HT-29 (cell line): ENCODE results near the gene GPR156. TPM values are rescaled to one million over a fixed set of nuclear protein-coding genes. Genes with fewer than 3 reads are reported as not detected.
"Not testable (repeated sequence)": the region's sequence is repeated elsewhere in the genome, so short reads cannot be mapped to it uniquely, and the experiment has no call there.

Experiments used
- DNase-seq: peaks from one replicate; pipeline ENCODE4 v3.0.0-alpha.2; 2015; ENCODE audit warnings: low spot score
- total RNA-seq: library from RNA; depleted of rRNA; stranded (reverse); fragments of >200 nt; shearing (Covaris generic); gene quantifications from 2 replicates; pipeline ENCODE4 v1.2.3, GENCODE V29; 2014; rRNA removed

The GPR156 gene
- total RNA-seq, result 0.05 and 0.25 TPM in 2 replicates

DNA sequence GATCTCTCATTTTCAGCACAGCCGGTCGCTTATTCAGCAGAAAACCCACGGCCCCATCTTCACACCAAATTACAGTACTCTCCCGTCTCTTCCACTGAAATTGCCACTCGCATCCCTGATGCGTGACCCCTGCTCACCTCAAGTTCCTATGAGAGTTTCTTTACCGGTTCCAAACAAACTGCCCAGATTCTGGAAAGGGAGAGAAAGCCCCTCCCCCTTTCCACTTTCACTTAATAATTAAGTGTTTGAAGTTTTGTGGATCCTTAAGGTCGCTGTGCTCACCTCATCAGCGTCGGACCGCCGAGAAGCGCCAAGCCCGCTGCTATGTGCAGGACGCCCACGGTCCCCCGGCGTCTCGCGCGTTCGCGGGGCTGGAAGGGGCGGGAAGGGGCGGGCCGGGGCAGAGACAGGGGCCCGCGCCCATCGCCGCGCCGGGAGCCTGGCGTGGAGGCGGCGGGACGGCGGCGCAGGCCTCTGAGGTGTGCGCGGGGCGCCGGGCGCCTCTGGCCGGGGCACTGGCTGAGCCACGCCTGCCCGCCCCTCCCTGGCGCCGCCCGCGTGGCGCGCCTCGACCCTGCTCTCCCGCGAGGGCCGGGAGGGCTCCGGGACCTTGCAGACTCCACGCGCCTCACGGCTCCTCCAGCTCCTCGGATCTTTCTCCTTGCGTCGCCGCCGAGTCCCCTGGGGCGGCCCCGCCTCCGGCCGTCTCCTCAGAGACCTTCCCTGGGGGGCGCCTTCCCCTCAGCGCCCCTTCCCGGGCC, at the start of gene GPR156:
TSS of gene GPR156 (minus strand) at position 476 of the 761 bp plus-strand sequence. CDS start 41,124 bp downstream, outside the sequence.
- DNase-seq, result no peak

DNA sequence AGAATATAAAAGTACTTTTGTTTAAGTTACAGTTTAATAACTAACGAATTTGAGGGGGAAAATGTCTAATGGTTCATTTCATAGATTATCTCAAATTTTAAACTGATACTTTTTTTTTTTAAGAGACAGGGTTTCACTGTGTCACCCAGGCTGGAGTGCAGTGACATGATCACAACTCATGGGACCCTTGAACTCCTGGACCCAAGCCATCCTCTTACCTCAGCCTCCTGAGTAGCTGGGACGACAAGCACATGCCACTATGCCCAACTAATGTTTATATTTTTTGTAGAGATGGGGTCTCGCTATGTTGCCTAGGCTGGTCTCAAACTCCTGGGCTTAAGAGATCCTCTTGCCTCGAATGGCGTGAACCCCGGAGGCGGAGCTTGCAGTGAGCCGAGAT, 47.6 kb upstream of the GPR156 start:
- no peak for DNase-seq

DNA sequence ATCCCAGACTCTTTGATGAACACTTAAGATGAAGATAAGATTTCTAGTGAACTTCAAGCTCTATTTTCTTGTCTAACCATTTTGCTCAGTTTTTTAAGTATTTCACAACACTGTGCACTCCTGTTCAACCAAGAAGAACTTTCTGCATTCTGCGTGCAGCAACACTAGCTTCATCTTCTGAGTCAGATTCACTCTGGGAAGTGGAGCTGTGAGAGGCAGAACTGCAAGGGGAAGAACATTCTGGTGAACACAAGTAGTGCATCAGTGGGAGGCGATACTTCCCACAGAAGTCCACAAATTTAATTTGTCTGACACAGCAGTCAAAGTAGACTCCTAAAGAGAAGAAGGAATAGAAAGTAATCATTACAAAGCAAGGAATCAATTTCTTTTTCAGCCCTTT, 46.1 kb upstream of the GPR156 start:
- DNase-seq, result no peak

DNA sequence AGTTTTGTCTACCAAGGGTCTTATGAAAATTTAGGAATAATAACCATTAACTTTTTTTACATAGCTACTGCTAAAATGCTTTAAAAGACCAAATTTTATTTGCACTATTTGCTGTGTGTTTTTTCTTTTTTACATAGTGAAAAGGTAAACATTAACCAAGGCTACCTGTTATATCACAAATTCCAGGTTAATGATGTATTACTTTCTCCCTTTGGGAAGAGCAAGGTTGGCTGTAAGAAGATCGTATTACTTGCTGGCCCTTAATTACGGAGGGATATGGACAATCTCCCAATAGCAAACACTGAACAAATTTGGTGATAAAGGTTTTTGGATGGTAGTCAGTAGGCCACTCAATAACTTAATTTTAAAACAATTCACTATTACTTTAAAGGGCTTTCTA, 41.8 kb upstream of the GPR156 start:
- DNase-seq, result no peak

GRCh38 chr3:120324190-120324589, 39.2 kb upstream of the GPR156 start:
- no peak for DNase-seq

DNA sequence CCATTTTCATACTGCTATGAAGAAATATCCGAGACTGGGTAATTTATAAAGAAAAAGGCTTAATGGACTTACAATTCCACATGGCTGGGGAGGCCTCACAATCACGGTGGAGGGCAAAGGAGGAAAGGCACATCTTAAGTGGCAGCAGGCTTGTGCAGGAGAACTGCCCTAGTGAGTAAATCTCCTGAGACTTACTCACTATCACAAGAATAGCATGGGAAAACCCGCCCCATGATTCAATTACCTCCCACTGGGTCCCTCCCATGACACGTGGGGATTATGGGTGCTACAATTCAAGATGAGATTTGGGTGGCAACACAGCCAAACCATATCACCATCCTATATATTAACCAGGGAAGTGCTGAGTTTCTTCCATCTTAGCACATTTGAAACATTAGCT, 38.7 kb upstream of the GPR156 start:
- DNase-seq, result not testable (repeated sequence)

DNA sequence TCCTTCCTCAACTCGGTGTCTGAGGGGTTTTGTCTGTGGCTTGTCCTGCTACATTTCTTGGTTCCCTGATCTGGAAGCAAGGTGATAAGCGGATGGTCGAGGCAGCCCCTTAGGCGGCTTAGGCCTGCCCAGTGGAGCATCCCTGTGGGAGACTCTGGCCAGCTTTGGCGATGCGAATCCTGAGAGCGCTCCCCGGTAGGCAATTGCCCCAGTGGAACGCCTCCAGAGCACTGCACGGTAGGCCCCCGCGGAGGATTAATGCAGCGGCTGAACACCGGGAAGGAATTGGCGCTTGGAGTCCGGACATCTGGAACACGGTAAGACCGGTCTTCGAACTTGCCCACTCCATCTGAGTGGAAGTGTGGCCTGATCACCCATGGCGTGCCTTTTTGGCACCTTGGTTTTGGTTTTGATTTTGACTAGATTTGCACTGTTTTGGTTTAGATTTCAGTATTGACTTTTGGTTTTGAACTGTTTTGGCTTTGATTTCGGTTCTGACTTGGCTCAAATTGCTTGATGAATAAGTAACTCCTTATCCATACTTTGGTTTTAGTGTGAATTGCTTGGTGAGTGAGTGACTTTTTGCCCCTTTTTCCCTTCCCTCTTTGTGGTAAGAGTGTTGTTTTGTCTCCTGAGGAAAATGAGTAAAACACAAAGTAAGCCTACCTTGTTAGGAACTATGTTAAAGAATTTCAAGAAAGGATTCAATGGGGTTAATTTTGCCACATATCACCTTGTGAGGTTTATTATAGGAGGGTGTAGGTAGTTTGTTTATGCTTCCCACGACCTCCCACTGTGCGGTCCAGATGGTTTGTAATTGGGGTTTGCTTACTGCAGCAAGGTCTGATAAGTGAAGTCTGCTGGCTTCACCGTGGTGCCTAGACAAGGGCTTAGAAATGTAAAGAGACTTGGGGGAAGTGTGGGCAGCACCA, 27.1 kb upstream of the GPR156 start:
- no peak for DNase-seq

DNA sequence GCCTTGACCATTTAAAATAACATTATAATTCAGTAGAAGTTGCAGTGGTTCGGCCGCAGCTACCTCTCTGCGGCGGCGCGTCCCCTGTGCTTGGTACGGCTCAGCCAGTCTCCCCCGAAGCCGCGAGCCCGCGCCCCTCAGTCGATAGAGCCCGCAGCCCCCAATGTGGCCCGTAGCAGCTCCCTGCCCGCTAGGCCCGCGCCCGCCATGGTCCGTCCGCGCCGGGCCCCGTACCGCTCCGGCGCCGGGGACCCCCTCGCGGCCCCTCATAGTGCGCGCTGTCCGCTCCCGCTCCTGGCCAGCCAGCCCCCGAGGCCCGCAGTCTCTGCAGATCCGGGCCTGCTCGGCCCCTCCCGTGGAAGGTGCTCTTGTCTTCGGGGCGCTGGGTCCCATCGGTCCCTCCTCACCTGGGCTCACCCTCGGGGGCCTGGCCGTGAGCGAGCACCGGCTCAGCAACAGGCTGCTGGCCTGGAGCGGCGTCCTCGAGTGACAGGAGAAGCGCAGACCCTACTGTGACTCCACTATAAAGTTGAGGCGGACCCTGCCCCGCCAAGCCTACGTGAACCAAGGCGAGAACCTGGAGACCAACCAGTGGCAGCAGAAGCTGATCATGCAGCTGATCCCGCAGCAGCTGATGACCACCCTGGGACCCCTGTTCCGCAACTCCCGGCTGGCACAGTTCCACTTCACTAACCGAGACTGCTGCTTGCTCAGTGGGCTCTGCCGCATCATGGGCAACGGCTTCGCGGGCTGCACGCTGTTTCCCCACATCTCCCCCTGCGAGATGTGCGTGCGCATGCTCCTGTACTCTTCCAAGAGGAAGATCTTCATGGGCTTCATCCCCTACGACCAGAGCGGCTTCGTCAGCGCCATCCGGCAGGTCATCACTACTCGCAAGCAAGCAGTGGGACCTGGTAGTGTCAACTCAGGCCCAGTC, 21.8 kb upstream of the GPR156 start:
- DNase-seq, result no peak

DNA sequence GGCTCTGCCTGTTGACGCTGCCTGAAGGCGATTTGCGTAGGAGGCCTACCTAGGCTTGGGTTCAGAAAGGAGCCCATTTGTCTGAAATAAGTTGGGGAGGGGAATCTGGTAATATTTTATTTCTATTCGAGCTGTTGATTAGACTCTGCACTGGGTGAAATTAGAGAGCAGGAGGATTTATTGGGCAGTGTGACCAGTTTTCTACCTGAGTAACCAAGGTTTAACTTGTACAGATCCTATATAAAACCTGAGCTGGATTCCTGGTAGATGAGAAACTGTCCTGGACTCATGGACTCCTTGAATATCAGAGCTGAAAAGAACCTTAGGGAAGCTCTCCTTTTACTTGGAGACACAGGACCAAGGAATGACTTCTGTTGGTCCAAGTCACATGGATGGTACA, 19.6 kb upstream of the GPR156 start:
- DNase-seq, result no peak

GRCh38 chr3:120302361-120302760, 17.3 kb upstream of the GPR156 start:
- DNase-seq, result no peak

GRCh38 chr3:120300971-120301370, 15.9 kb upstream of the GPR156 start:
- no peak for DNase-seq

GRCh38 chr3:120299403-120299802, 14.4 kb upstream of the GPR156 start:
- no peak for DNase-seq

GRCh38 chr3:120298996-120299395, 14.0 kb upstream of the GPR156 start:
- no peak for DNase-seq

DNA sequence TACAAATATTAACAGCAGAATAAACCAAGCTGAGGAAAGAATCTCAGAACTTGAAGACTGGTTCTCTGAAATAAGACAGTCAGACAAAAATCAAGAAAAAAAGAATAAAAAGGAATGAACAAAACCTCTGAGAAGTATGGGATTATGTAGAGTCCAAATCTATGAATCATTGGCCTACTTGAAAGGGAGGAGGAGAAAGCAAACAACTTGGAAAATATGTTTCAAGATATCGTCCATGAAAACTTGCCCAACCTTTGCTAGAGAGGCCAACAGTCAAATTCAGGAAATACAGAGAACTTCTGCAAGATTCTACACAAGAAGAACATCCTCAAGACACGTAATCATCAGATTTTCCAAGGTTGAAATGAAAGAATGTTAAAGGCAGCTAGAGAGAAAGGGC, 6.5 kb upstream of the GPR156 start:
- DNase-seq, result not testable (repeated sequence)

GRCh38 chr3:120289636-120290035, 4.6 kb upstream of the GPR156 start:
- no peak for DNase-seq

GRCh38 chr3:120286465-120286864, 1.4 kb upstream of the GPR156 start:
- DNase-seq, result no peak

GRCh38 chr3:120285508-120285841, 453 bp upstream of the GPR156 start:
- DNase-seq, result no peak

DNA sequence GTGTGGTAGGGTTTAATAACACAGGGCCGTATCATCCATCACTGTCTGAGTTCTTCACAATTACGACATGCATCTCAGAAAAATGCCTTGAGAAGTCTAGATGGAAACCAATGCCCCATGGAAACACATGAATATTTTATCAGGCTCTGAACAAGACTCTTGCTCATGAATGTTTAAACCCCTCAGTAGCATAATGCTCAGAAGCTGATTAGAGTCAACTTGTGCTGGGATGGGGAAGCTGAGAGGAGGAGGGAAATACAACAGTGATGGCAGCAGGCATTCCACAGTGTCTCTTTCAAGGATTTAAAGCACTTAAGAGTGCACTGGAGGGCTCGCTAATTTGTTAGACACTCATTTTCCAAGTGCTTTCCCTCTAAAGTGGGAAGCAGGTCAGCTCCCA, 3.8 kb downstream of the GPR156 start:
- DNase-seq, result no peak

DNA sequence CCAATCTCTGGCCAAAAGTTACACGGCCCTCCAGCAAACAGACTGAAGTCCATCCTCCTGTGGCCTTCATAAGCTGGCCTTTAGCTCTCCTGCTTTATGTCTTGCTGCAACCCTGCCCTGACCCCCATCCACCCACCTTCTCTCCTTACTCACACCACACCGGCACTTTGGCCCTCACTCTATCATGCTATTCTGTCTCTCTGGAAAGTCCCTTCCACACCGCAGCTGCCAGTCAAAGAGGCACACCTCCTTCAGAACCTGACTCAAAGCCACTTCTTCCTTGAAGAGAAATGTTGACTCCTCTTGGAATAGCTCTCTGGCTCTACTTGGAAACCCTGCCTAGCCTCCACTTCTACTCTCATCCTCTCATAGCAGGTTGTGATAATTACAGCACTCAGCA, 4.5 kb downstream of the GPR156 start:
- DNase-seq, result no peak

DNA sequence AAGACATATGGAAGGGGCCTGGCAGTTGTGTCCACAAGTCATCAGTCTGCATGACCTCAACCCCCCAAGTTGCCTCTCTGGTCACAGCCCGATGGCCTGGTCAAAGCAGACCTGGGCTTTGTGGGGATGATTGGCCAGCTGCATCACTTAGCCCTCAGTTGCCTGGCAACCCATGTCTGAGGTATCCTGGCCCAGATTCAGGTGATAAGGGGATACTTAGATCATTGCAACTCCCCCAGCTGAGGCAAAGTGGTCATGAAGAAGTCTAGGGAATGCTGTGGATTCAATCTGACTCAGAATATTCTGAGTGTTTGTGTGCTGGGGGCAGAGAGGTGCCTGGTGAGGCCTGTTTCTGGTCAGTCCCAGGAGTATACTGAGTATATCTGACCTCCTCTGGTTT, 5.0 kb downstream of the GPR156 start:
- DNase-seq, result no peak

DNA sequence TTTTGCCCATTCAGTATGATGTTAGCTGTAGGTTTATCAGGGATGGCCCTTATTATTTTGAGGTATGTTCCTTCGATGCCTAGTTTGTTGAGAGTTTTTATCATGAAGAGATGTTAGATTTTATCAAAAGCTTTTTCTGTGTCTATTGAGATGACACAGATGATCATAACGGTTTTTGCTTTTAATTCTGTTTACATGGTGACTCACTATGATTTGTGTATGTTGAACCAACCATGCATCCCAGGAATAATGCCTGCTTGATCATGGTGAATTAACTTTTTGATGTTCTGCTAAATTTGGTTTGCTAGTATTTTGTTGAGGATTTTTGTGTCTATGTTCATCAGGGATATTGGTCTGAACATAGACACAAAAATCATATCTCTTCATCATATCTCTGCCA, 8.3 kb downstream of the GPR156 start:
- no peak for DNase-seq

- DNase-seq, result no peak
Observed at GRCh38 chr3:120275618-120276017, 9.4 kb downstream of the GPR156 start.
